Activated CD8-positive, alpha-beta memory T cell treated with anti-CD3 and anti-CD28 coated beads for 36 hours (primary cell): Measurements from ENCODE around the gene NFXL1. TPM values are rescaled to one million over a fixed set of nuclear protein-coding genes. Genes with fewer than 3 reads are reported as not detected.

Experiments
- CTCF ChIA-PET: fragments of 350-600 bp; sonication (Branson Sonifier 250); formaldehyde crosslinking; loops from one replicate; lab custom pipeline; 2021; ENCODE audit warnings: antibody characterized with exemption; lab: Charles Lee
- POLR2A ChIA-PET: fragments of 350-600 bp; sonication (Branson Sonifier 250); formaldehyde crosslinking; loops from one replicate; lab custom pipeline; 2021; ENCODE audit warnings: antibody characterized with exemption; lab: Charles Lee
- total RNA-seq, 2 experiments: library from RNA; stranded (reverse); gene quantifications; one replicate each; pipeline ENCODE4 v1.2.3, GENCODE V29; 2021

NFXL1 gene
- total RNA-seq, 2 experiments from 2014 or later, result 11.1 to 12.5 TPM

GRCh38 chr4:47839259-47839658 lies 75.1 kb downstream of the NFXL1 start:
- ChIA-PET CTCF (interaction anchor here (0.6 to 0.8 kb wide), 2 partner anchors 16 to 21 kb away, joined by 3 to 4 read pairs; no protein-coding TSS in a partner anchor), POLR2A (no interaction called here)

- POLR2A ChIA-PET, result no interaction called here
- CTCF ChIA-PET, result no interaction called here
These were observed 75.9 kb downstream of the NFXL1 start for GRCh38 chr4:47838445-47838844.

GRCh38 chr4:47837908-47838294 lies 76.5 kb downstream of the NFXL1 start, which contains the start of gene CORIN:
Gene CORIN, minus strand, starts transcription at chr4:47838067. Its CDS starts 118 bp downstream, at chr4:47837949.
- ChIA-PET CTCF (no interaction called here), POLR2A (interaction anchor here (0.6 to 1.1 kb wide), 2 partner anchors 76 to 293 kb away, joined by 3 read pairs; no protein-coding TSS in a partner anchor)

- ChIA-PET POLR2A (interaction anchor here (0.6 to 1.1 kb wide), 4 partner anchors 77 to 294 kb away, joined by 3 read pairs; partner anchors contain the start of gene NFXL1), CTCF (interaction anchor here (1.3 kb wide), 1 partner anchor 132 kb away, joined by 4 read pairs; no protein-coding TSS in a partner anchor)
These were observed 77.1 kb downstream of the NFXL1 start for GRCh38 chr4:47837094-47837907.

- CTCF ChIA-PET, result interaction anchor here (0.7 to 1.3 kb wide), 3 partner anchors 9 to 131 kb away, joined by 3 to 4 read pairs (median 3); no protein-coding TSS in a partner anchor
These were observed 77.7 kb downstream of the NFXL1 start for GRCh38 chr4:47836641-47837093.

GRCh38 chr4:47835494-47835893 lies 78.9 kb downstream of the NFXL1 start:
- ChIA-PET POLR2A (no interaction called here), CTCF (interaction anchor here (0.7 to 1.0 kb wide), 2 partner anchors 9 to 155 kb away, joined by 3 read pairs; no protein-coding TSS in a partner anchor)

More at GRCh38 chr4:47836641-47837093, 77.7 kb downstream of the NFXL1 start:
- POLR2A ChIA-PET, result interaction anchor here (0.6 to 1.1 kb wide), 4 partner anchors 78 to 294 kb away, joined by 3 read pairs; partner anchors contain the start of gene NFXL1

- CTCF ChIA-PET, result no interaction called here
- POLR2A ChIA-PET, result no interaction called here
These were observed 83.2 kb downstream of the NFXL1 start for GRCh38 chr4:47831026-47831679.

- POLR2A ChIA-PET, result no interaction called here
These were observed 83.9 kb downstream of the NFXL1 start for GRCh38 chr4:47830265-47831025.

GRCh38 chr4:47829438-47829837 lies 84.9 kb downstream of the NFXL1 start:
- ChIA-PET CTCF (interaction anchor here (0.7 kb wide), 2 partner anchors 26 to 38 kb away, joined by 4 read pairs; no protein-coding TSS in a partner anchor), POLR2A (no interaction called here)

More at GRCh38 chr4:47830265-47831025, 83.9 kb downstream of the NFXL1 start:
- CTCF ChIA-PET, result no interaction called here

GRCh38 chr4:47827343-47828047 lies 86.9 kb downstream of the NFXL1 start:
- CTCF ChIA-PET, result interaction anchor here (0.8 to 1.6 kb wide), 3 partner anchors 9 to 141 kb away, joined by 3 to 6 read pairs (median 3); no protein-coding TSS in a partner anchor
- POLR2A ChIA-PET, result no interaction called here

- CTCF ChIA-PET, result no interaction called here
- POLR2A ChIA-PET, result no interaction called here
These were observed 89.5 kb downstream of the NFXL1 start for GRCh38 chr4:47824840-47825239.

GRCh38 chr4:47819178-47819577 lies 95.2 kb downstream of the NFXL1 start:
- ChIA-PET POLR2A (no interaction called here), CTCF (no interaction called here)

GRCh38 chr4:47817275-47817674 lies 97.1 kb downstream of the NFXL1 start:
- CTCF ChIA-PET, result no interaction called here
- POLR2A ChIA-PET, result no interaction called here

GRCh38 chr4:47816748-47817147 lies 97.6 kb downstream of the NFXL1 start:
- ChIA-PET CTCF (no interaction called here), POLR2A (no interaction called here)

GRCh38 chr4:47814618-47815295 lies 99.6 kb downstream of the NFXL1 start:
- POLR2A ChIA-PET, result no interaction called here
- CTCF ChIA-PET, result no interaction called here

- ChIA-PET POLR2A (no interaction called here), CTCF (no interaction called here)
These were observed 104.7 kb downstream of the NFXL1 start for GRCh38 chr4:47809654-47810203.

GRCh38 chr4:47804598-47804997 lies 109.8 kb downstream of the NFXL1 start:
- CTCF ChIA-PET, result no interaction called here
- POLR2A ChIA-PET, result no interaction called here
